GM18951 (cell line): ENCODE results near the gene B9D1.

Experiments
- POLR2A ChIP-seq: IDR thresholded peaks from 4 replicates; pipeline ENCODE4 v1.6.1; 2011; ENCODE audit warnings: mild to moderate bottlenecking; ENCODE audit not compliant: insufficient read length, insufficient read depth; ENCODE audit errors: extremely low read depth
- in situ Hi-C: fragments of 300-500 bp; cut with MboI; formaldehyde crosslinking; loops from one replicate; pipeline ENCODE4 v1.12.0; 2022; ENCODE audit warnings: low sequenced_read_pairs, mixed read lengths, inconsistent platforms; ENCODE audit not compliant: unreplicated experiment

Gene B9D1

DNA sequence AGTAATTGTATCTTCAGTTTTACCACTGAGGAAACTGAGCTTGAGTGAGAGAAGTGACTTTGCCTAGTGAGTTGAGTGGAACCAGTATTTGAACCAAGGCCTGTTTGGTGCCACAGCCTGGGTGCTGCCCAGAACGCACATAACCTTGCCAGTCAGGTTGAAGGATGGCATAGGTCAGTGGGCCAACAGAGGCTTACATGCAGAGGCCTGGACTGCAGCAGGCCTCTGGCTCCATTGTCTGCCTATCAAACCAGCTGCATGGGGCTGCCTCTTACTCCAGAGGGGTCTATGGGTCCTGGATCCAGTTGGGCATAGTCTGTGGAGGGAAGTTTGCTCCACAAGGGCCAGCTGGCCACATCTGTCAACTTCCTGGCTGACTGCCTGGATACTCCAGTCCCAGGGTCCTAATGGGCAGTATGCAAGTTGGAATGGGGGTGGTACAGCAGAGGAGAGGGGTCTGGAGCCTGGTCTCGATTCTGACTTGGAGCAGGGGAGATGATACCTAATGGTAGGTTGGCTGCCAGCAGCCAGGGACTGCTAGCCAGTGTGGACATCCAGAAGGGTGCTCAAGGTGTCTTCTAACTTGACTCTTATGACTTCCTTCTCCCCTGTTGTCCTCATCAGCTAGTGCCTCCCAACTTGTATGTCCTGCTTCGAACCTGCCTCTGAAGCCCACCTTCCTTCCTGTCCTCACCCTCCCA is 37.4 kb upstream of the B9D1 start:
- no peak for TF ChIP-seq POLR2A
- in situ Hi-C loops: no loop called here

DNA sequence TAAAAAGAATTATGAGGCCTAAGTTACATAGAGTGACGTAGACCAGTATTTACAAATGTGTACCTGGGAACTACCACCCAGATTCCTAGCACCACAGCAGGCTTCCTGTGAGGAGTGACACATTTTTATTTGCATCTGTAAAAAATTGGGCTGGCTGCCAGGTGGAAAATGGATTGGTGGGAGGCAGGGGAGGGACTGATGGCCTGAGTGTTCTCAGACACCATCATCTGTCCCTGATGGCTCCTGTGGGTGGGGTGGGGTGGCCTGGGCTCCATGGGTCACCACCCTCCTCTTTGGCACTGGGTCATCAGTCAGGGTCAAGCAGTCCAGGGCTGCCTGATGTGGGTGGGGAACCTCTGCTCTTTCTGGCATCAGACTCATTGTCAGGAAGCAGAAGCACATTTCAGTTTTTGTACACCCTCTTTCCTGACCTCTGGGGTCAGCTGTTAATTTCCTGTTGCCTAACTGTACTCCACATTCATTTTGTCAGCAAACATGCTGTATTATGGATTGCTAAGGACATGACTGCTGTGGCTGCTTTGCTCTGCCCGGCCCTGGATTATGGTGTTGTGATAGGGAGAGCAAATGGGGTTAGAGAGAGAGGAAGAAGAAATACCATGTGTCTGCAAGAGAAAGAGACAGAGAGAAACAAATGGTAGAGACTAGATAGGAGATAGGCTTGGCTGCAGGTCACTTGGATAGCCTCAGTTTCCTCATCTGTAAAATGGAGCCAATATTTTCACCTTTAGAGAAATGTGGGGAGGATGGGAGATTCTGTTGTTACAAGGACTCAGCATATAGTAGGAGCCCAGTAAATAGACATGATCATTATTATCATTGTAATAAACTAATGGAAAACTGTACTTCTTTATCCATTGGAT is 36.0 kb upstream of the B9D1 start:
- no peak for TF ChIP-seq POLR2A
- in situ Hi-C loops: no loop called here

DNA sequence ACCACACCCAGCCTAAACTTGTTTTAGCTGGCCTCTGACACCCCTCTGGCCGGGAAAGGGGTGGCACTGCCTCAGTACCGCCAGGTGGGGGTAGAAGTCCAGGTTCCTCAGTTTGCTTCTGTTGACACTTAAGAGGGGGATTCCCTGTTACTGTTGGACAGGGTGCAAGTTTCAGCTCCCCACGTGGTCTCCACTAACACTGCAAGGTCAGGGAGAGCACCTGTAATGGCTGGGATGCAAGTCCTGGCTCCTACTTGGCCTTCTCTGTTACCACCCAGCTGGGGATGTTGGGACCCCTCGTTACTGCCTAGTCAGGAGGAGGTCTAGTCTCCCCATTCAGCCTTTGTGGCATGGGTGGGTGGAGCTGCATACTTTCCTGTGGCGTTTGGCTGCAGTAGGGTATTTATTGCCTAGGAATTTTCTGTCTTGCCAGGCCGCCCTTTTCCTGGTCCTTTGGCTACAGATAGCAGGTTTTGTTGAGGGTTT is 35.1 kb upstream of the B9D1 start:
- TF ChIP-seq POLR2A: no peak
- in situ Hi-C loops: no loop called here

DNA sequence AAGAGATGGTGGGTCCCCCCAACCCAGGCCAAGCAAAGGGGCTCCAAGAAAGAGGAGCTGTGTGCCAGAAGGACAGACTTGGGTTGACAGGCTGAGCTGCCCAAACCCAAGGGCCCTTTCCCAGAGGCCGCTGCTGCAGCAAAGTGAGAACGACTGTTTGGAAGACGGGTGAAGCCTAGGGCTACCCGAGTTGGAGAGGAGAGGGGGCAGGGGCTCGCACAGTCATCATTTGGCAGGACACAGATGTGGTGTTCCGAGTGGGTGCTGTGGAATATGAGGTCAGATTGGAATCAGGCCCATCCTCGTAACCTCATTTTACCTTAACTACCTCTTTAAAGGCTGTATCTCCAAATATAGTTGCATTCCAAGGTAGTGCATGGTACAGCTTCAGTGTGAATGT is 29.8 kb upstream of the B9D1 start:
- no peak for TF ChIP-seq POLR2A
- in situ Hi-C loops: no loop called here

DNA sequence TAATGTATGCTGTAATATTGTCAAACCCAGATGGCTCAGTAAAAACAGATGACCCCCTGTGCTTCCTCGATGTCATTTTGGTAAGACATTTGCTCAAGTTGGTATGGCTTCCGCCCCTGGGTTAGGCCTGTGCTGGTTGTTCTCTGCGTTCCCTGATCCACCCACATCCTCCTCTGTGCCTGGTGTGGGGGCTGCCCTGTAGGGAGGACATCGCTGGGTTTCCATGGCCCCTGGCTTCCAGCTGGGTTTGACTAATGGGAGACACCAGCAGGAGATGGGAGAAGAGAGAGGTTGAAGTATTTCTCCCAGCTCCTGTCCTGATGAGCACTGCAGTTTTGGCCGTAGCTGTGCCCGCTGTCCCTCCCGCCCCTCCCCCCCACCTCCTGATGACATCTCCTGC is 28.9 kb upstream of the B9D1 start:
- TF ChIP-seq POLR2A: no peak
- in situ Hi-C loops: no loop called here

DNA sequence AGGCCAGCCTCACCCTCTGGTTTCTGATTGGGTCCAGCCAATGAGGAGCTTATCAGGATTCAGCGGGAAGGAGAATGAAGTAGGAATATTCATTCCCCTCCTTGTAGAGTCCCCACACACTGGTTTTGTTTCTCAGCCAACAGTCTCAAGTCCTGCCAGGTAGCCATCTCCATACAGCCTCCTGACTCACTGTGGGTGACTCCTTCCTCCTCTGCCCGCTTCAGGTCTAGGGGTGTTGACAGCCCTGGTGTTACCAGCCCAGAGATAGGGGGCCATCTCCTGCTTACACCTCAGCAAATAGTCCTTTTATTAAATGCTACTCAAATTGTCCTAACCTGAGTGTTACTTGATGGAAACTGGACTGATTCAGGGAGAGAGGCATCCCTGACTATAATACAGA is 28.4 kb upstream of the B9D1 start:
- in situ Hi-C loops: no loop called here
- TF ChIP-seq POLR2A: no peak

DNA sequence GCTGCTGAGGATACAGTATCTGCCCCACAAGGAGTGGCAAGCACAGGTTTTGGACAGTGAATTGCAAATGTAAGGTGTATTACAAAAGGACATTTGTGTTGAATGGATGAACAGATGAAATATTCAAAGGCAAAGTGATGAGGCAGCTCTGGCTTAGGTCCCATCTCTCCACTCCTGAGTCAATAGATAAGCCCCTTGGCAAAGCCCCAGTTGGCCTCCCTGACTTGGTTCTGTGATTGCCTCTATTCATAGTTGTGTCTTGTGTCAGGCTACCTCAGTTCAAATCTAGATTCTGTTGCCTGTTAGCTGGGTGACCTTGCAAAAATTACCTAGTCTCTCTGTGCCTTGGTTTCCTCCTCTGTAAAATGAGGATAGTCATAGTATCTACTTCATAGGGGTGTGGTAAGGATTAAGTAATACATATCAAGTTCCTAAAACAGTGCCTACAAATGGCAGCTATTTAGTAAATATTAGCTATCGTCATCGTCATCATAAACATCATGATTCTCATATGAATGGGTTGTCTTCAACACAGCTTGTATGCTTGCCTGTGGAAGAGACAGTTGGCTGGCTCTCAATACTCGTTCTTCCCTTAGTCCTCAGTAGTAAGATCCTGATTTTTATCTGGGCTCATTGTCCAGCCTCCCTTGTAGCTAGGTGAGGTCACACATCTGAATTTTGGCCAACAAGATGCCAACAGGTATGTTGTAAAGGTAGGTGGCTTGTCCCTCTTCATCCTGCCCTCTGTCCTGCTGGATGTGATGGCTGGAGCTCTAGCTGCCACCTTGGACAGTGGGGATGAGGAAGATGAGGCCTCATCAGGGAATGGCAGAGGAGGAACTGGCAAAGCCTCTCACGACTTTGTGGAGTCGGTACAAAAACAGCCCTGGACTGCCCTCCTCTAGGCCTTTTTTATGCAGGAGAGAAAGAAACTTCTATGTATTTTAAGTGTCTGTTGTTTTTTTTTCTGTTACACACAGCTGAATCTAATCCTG is 26.6 kb upstream of the B9D1 start:
- in situ Hi-C loops: no loop called here
- TF ChIP-seq POLR2A: no peak

DNA sequence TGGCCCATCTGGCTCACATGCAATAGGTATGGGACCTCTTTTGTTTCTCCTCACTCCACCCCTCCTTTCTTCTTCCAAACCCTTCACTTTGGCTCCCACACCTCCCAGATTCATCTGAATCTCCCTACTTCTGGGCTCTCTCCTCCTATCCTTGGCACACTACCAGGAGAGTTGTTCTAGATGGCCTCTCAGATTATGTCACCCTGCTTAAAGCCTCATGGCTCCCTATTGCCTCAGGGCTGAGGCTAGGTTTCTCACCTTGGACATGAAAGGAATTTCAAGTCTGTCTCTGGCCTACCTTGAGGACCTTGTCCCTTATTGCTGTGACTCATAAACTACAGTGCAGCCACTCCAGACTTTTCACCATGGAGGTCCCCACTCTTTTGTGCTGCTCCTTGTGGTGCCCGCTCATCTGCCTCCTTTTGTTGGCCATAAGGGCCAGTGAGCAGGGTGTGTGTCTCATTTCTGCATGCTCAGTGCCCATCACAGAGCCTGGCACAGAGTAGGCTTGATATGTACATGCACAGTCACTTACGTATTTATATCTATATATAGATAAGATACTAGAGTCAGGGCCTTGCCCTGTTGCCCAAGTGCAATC is 25.5 kb upstream of the B9D1 start:
- in situ Hi-C loops: no loop called here

DNA sequence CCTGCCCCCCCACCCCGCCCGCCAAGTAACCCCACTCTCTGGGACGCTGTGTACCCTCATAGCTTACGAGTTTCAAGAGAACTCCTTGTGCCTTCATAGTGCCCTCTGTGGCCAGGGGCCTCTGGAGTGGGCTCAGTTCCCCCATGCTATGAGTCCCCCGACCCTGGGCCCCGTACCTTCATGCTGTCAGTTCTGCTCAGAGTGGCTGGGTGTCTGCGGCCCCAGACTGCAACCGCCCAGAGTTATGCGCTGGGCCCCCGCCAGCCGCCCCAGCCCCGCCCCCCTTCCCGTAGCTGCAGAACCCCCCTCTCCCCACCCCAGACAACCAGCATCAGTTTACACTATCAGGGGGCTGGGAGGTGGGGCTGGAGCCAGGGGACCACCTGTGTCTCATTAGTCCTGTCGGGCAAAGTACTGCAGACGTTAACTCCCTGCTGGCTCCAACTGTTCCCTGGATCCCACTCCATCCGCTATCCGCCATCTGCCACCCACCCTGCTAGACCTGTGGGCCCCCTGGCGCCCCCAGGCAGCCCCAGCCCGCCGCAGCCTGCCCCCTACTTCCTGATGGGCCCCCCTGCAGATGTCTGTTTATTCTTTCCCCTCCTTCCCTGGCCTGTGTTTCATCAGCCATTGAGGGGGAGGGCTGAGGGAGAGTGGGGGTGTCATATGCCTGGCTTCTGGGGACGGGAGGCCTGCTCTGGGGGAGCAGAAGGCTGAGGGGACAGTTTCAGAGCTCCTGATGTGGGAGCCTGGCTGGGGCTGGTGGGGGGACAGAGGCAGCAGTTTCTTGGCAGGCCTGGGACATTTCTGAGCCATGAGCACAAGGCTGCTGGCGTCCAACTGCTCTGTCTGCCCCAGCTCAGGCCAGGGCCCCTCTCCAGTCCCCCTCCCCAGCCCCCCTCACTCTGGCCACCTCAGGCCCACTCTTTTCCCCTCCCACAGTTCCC is 24.7 kb upstream of the B9D1 start, which contains the start of gene MFAP4:
Gene MFAP4 (minus strand): TSS at position 217 of the 947 bp plus-strand sequence. CDS start 35 bp downstream, at position 182.
- no peak for TF ChIP-seq POLR2A
- in situ Hi-C loops: no loop called here

More for the DNA sequence above, 25.5 kb upstream of the B9D1 start:
- no peak for TF ChIP-seq POLR2A

DNA sequence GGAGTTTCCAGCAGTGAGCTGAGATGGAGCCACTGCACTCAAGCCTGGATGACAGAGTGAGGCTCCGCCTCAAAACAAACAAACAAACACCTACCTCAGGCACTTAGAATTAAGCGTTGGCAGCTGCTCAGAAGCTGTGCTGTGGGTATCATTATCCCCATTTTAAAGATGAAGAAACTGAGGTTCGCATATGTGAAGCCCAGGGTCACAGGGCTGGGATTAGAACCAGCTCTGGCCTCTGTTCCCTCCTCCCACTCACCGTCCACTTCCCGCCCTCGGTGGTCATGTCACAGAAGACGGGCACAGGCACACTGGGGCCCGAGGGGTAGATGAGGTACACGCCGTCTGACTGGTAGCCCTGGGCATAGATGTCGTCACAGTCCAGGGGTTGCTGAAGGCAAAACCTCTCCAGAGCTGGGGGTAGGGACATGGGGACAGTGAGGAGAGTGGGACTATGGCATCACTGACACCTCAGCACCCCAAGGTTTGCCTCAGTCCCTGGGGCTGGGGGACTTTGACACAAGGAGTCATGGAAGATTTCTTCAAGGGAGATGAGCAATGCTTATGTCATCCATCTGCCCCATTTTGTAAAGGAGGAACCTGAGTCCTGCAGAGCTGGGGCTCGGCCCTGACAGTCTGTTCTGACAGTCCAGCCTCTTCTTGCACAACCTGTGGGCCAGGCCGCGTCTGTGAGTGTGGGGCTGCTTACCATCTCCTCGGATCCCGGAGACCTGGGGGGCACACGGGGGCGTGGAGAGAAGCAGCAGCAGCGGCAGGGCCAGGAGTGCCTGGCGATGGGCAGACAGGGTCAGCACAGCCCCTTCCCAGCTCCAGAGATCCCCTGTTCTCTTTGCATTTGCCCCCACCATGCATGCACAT is 23.8 kb upstream of the B9D1 start:
- TF ChIP-seq POLR2A: no peak
- in situ Hi-C loops: no loop called here
